ENCODE results near the gene ZNF366. TPM values are rescaled to one million over a fixed set of nuclear protein-coding genes. Genes with fewer than 3 reads are reported as not detected.

Gene ZNF366
- total RNA-seq, 5 donors from 2014 or later (not counting 1 experiment from before 2014, with no cell fraction given): 0.13 to 0.14 TPM; not detected in 3

DNA sequence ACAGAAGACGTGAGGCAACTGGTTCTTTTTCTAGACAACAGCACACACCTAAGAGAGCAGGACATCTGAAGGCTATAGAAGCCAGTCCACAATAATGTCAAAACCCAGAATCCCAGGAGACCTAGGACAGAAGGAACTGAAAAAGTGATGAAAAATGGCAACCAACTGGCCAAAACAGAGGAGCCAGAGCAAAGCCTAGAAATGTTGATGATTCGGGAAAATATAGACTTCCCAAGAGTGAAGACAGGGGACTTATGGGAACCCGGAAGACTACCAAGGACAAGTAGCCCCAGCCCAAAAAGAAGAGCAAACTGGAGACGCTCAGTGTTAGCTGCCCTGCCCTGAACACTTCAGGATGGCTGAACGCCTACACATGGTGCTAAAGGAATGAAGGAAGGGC, 43.4 kb upstream of the ZNF366 start:
- no peaks in the 10 kb centered on the region for H3K9me3 ChIP-seq
- H3K9me3 Mint-ChIP-seq: peaks cover 6 to 21% (median 14%) of the 10 kb centered on the region in 3 donors
- ChIA-PET POLR2A (no interaction called here), CTCF (no interaction called here)
- H3K27me3 ChIP-seq (replicated peaks in 1 of 2; ENCODE audit: control insufficient read depth in 2 of 2, extremely low read depth in 1 of 2, insufficient read depth in 2 of 2, low read length in 1 of 2): peaks cover 0 to under 1% of the 10 kb centered on the region in 2 experiments
- H3K4me3 Mint-ChIP-seq: no peak overlapping the region
- no peaks in the 10 kb centered on the region for H3K4me1 ChIP-seq (ENCODE audit: control insufficient read depth in 1 of 2, extremely low read depth in 1 of 2, insufficient read depth in 2 of 2, low read length in 2 of 2)
- ATAC-seq (replicated peaks in 1 of 4) (no peak), DNase-seq (no peak)
- peaks cover 26 to 46% of the 10 kb centered on the region in 2 donors for H3K27me3 Mint-ChIP-seq
- WGBS (ENCODE audit: insufficient coverage): 80% methylated on average over 5 of the region's 5 CpGs
- H3K36me3 Mint-ChIP-seq: no peaks in the 10 kb centered on the region
- no peak overlapping the region for H3K27ac Mint-ChIP-seq
- no peak overlapping the region for H3K4me3 ChIP-seq (ENCODE audit: control insufficient read depth in 1 of 2, extremely low read depth in 1 of 2, low read length in 1 of 2)
- H3K27ac ChIP-seq (ENCODE audit: low read length): no peak overlapping the region
- no peaks in the 10 kb centered on the region for H3K36me3 ChIP-seq (ENCODE audit: control insufficient read depth in 2 of 2, extremely low read depth in 1 of 2, insufficient read depth in 1 of 2, low read length in 1 of 2)
- no peaks in the 10 kb centered on the region for H3K4me1 Mint-ChIP-seq

DNA sequence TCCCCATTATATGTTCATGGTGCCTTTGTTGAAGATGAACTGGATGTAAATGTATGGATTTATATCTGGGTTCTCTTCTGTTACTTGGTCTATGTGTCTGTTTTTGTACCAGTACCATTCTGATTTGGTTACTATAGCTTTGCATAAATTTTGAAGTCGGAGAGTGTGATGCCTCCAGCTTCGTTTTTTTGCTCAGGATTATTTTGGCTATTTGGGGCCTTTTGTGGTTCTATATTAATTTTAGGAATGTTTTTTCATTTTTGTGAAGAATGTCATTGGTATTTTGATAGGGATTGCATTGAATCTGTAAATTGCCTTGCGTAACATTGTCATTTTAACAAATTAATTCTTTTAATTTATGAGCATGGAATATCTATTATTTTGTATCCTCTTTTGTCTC, 36.6 kb upstream of the ZNF366 start:
- H3K4me1 Mint-ChIP-seq: no peaks in the 10 kb centered on the region
- Histone ChIP-seq H3K36me3 (ENCODE audit: control insufficient read depth in 2 of 2, extremely low read depth in 1 of 2, insufficient read depth in 1 of 2, low read length in 1 of 2) (no peaks in the 10 kb centered on the region), H3K27me3 (replicated peaks in 1 of 2; ENCODE audit: control insufficient read depth in 2 of 2, extremely low read depth in 1 of 2, insufficient read depth in 2 of 2, low read length in 1 of 2) (no peaks in the 10 kb centered on the region), H3K4me3 (ENCODE audit: control insufficient read depth in 1 of 2, extremely low read depth in 1 of 2, low read length in 1 of 2) (no peak overlapping the region), H3K27ac (ENCODE audit: low read length) (no peak overlapping the region), H3K9me3 (no peaks in the 10 kb centered on the region), H3K4me1 (ENCODE audit: control insufficient read depth in 1 of 2, extremely low read depth in 1 of 2, insufficient read depth in 2 of 2, low read length in 2 of 2) (no peaks in the 10 kb centered on the region)
- peaks cover 19 to 38% (median 23%) of the 10 kb centered on the region in 3 donors for H3K9me3 Mint-ChIP-seq
- H3K27me3 Mint-ChIP-seq: peaks cover 1 to 12% of the 10 kb centered on the region in 2 donors
- H3K36me3 Mint-ChIP-seq: no peaks in the 10 kb centered on the region
- WGBS (ENCODE audit: insufficient coverage): 83% methylated on average over 1 of the region's 3 CpGs
- ChIA-PET CTCF (no interaction called here), POLR2A (no interaction called here)
- no peak for ATAC-seq (replicated peaks in 1 of 4)
- no peak for DNase-seq
- H3K4me3 Mint-ChIP-seq: no peak overlapping the region
- no peak overlapping the region for H3K27ac Mint-ChIP-seq

DNA sequence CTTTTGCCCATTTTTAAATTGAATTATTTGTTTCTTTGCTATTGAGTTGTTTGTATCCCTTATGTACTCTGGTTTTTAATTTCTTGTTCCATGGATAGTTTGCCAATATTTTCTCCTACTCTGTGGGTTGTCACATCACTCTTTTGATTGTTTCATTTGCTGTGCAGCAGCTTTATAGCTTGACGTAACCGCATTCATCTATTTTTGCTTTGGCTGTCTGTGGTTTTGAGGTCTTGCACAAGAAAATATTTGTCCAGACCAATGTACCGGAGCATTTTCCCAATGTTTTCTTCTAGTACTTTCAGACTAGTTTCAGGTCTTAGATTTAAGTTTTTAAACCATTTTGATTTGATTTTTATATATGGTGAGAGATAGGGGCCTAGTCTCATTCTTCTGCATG, 36.2 kb upstream of the ZNF366 start:
- no peak overlapping the region for H3K27ac Mint-ChIP-seq
- no CpG with 5 or more reads among the region's 3 CpGs for whole genome bisulfite sequencing (ENCODE audit: insufficient coverage)
- Histone ChIP-seq H3K4me3 (ENCODE audit: control insufficient read depth in 1 of 2, extremely low read depth in 1 of 2, low read length in 1 of 2) (no peak overlapping the region), H3K4me1 (ENCODE audit: control insufficient read depth in 1 of 2, extremely low read depth in 1 of 2, insufficient read depth in 2 of 2, low read length in 2 of 2) (no peaks in the 10 kb centered on the region), H3K27ac (ENCODE audit: low read length) (no peak overlapping the region), H3K36me3 (ENCODE audit: control insufficient read depth in 2 of 2, extremely low read depth in 1 of 2, insufficient read depth in 1 of 2, low read length in 1 of 2) (no peaks in the 10 kb centered on the region), H3K27me3 (replicated peaks in 1 of 2; ENCODE audit: control insufficient read depth in 2 of 2, extremely low read depth in 1 of 2, insufficient read depth in 2 of 2, low read length in 1 of 2) (no peaks in the 10 kb centered on the region), H3K9me3 (no peaks in the 10 kb centered on the region)
- DNase-seq (no peak), ATAC-seq (replicated peaks in 1 of 4) (no peak)
- ChIA-PET POLR2A (no interaction called here), CTCF (no interaction called here)
- no peak overlapping the region for H3K4me3 Mint-ChIP-seq
- H3K27me3 Mint-ChIP-seq: peaks cover 1 to 10% of the 10 kb centered on the region in 2 donors
- H3K4me1 Mint-ChIP-seq: no peaks in the 10 kb centered on the region
- peaks cover 19 to 36% (median 20%) of the 10 kb centered on the region in 3 donors for H3K9me3 Mint-ChIP-seq
- no peaks in the 10 kb centered on the region for H3K36me3 Mint-ChIP-seq

DNA sequence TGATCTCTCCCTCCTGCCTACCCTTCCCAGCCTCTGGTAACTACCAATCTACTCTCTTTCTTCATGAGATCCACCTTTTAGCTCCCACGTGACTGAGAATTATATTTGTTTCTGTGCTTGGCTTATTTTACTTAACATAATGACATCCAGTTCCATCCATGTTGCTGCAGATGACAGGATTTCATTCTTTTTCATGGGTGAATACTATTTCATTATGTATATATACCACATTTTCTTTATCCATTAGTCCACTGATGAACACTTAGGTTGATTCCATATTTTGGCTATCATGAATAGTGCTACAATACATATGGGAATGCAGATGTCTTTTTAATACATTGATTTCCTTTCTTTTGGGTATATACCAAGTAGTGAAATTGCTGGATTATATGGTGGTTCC, 35.5 kb upstream of the ZNF366 start:
- CTCF ChIA-PET: no interaction called here
- H3K9me3 Mint-ChIP-seq: peaks cover 14 to 32% (median 19%) of the 10 kb centered on the region in 3 donors

GRCh38 chr5:72541501-72542225, 34.5 kb upstream of the ZNF366 start:
- Histone ChIP-seq H3K9me3 (no peaks in the 10 kb centered on the region), H3K4me3 (ENCODE audit: control insufficient read depth in 1 of 2, extremely low read depth in 1 of 2, low read length in 1 of 2) (no peak overlapping the region), H3K36me3 (ENCODE audit: control insufficient read depth in 2 of 2, extremely low read depth in 1 of 2, insufficient read depth in 1 of 2, low read length in 1 of 2) (no peaks in the 10 kb centered on the region), H3K27ac (ENCODE audit: low read length) (no peak overlapping the region), H3K4me1 (ENCODE audit: control insufficient read depth in 1 of 2, extremely low read depth in 1 of 2, insufficient read depth in 2 of 2, low read length in 2 of 2) (no peaks in the 10 kb centered on the region), H3K27me3 (replicated peaks in 1 of 2; ENCODE audit: control insufficient read depth in 2 of 2, extremely low read depth in 1 of 2, insufficient read depth in 2 of 2, low read length in 1 of 2) (no peaks in the 10 kb centered on the region)
- H3K27ac Mint-ChIP-seq: no peak overlapping the region
- no peak overlapping the region for H3K4me3 Mint-ChIP-seq
- DNase-seq: no peak
- 81% methylated on average over 6 of the region's 7 CpGs for WGBS (ENCODE audit: insufficient coverage)
- H3K27me3 Mint-ChIP-seq: peaks cover 4 to 11% of the 10 kb centered on the region in 2 donors
- no peak for ATAC-seq (replicated peaks in 1 of 4)
- CTCF ChIA-PET: no interaction called here
- H3K9me3 Mint-ChIP-seq: peaks cover 12 to 26% (median 15%) of the 10 kb centered on the region in 3 donors
- no peaks in the 10 kb centered on the region for H3K4me1 Mint-ChIP-seq
- no peaks in the 10 kb centered on the region for H3K36me3 Mint-ChIP-seq
- POLR2A ChIA-PET: no interaction called here

More for the DNA sequence above, 35.5 kb upstream of the ZNF366 start:
- POLR2A ChIA-PET: no interaction called here
- Histone ChIP-seq H3K9me3 (no peaks in the 10 kb centered on the region), H3K36me3 (ENCODE audit: control insufficient read depth in 2 of 2, extremely low read depth in 1 of 2, insufficient read depth in 1 of 2, low read length in 1 of 2) (no peaks in the 10 kb centered on the region), H3K27me3 (replicated peaks in 1 of 2; ENCODE audit: control insufficient read depth in 2 of 2, extremely low read depth in 1 of 2, insufficient read depth in 2 of 2, low read length in 1 of 2) (no peaks in the 10 kb centered on the region), H3K4me1 (ENCODE audit: control insufficient read depth in 1 of 2, extremely low read depth in 1 of 2, insufficient read depth in 2 of 2, low read length in 2 of 2) (no peaks in the 10 kb centered on the region), H3K4me3 (ENCODE audit: control insufficient read depth in 1 of 2, extremely low read depth in 1 of 2, low read length in 1 of 2) (no peak overlapping the region), H3K27ac (ENCODE audit: low read length) (no peak overlapping the region)
- Mint-ChIP-seq H3K27ac (no peak overlapping the region), H3K27me3 (peaks cover 4 to 11% of the 10 kb centered on the region in 2 donors), H3K36me3 (no peaks in the 10 kb centered on the region), H3K4me3 (no peak overlapping the region), H3K4me1 (no peaks in the 10 kb centered on the region)
- DNase-seq: no peak
- no CpG with 5 or more reads among the region's 1 CpG for WGBS (ENCODE audit: insufficient coverage)
- no peak for ATAC-seq (replicated peaks in 1 of 4)

- ChIA-PET CTCF (no interaction called here), POLR2A (no interaction called here)
- Histone ChIP-seq H3K27ac (ENCODE audit: low read length) (no peak overlapping the region), H3K4me3 (ENCODE audit: control insufficient read depth in 1 of 2, extremely low read depth in 1 of 2, low read length in 1 of 2) (no peak overlapping the region), H3K4me1 (ENCODE audit: control insufficient read depth in 1 of 2, extremely low read depth in 1 of 2, insufficient read depth in 2 of 2, low read length in 2 of 2) (no peaks in the 10 kb centered on the region), H3K36me3 (ENCODE audit: control insufficient read depth in 2 of 2, extremely low read depth in 1 of 2, insufficient read depth in 1 of 2, low read length in 1 of 2) (no peaks in the 10 kb centered on the region), H3K9me3 (no peaks in the 10 kb centered on the region), H3K27me3 (replicated peaks in 1 of 2; ENCODE audit: control insufficient read depth in 2 of 2, extremely low read depth in 1 of 2, insufficient read depth in 2 of 2, low read length in 1 of 2) (no peaks in the 10 kb centered on the region)
- WGBS (ENCODE audit: insufficient coverage): 87% methylated on average over 4 of the region's 7 CpGs
- peaks cover 10 to 21% (median 15%) of the 10 kb centered on the region in 3 donors for H3K9me3 Mint-ChIP-seq
- H3K36me3 Mint-ChIP-seq: no peaks in the 10 kb centered on the region
- DNase-seq: no peak
- no peak for ATAC-seq (replicated peaks in 1 of 4)
- no peak overlapping the region for H3K27ac Mint-ChIP-seq
- peaks cover 3 to 11% of the 10 kb centered on the region in 2 donors for H3K27me3 Mint-ChIP-seq
- H3K4me3 Mint-ChIP-seq: no peak overlapping the region
- H3K4me1 Mint-ChIP-seq: no peaks in the 10 kb centered on the region
Observed at GRCh38 chr5:72540759-72541438, 33.7 kb upstream of the ZNF366 start.

All from T-cell (primary cell).